ENCODE measurements around the gene ARHGEF3.

GRCh38 chr3:56739036-56739435, 62.7 kb downstream of the ARHGEF3 start:
- TF ChIP-seq EZH2 (IDR thresholded peaks at IDR 0.05) = no peak
- TF ChIP-seq FOXP2 (optimal IDR thresholded peaks at IDR 0.05; ENCODE audit: control extremely low read depth, extremely low read length, insufficient read depth) = no peak
- TF ChIP-seq POLR2AphosphoS5 (IDR thresholded peaks at IDR 0.05; ENCODE audit: borderline replicate concordance, low read depth, low read length) = no peak

All from SK-N-MC (cell line).